HepG2 (cell line): ENCODE results near the gene SEMA4B. TPM values are rescaled to one million over a fixed set of nuclear protein-coding genes. Genes with fewer than 3 reads are reported as not detected.

Experiments used
- CHCHD3 ChIP-seq: sonication (generic); formaldehyde crosslinking; IDR thresholded peaks from 2 replicates; pipeline ENCODE4 v1.8.0; 2022; ENCODE audit warnings: mild to moderate bottlenecking, missing genetic modification reagents, moderate library complexity
- DMTF1 ChIP-seq: sonication (generic); formaldehyde crosslinking; IDR thresholded peaks from 2 replicates; pipeline ENCODE4 v1.4.0; 2020; ENCODE audit warnings: mild to moderate bottlenecking, missing genetic modification reagents
- EEA1 ChIP-seq: sonication (generic); formaldehyde crosslinking; IDR thresholded peaks from 2 replicates; pipeline ENCODE4 v1.5.1; 2020; ENCODE audit warnings: mild to moderate bottlenecking, missing genetic modification reagents, borderline replicate concordance
- HBP1 ChIP-seq: IDR thresholded peaks from 2 replicates; pipeline ENCODE4 v1.6.1; 2016; ENCODE audit warnings: low read depth, control low read depth
- HMGXB3 ChIP-seq: sonication (generic); formaldehyde crosslinking; IDR thresholded peaks from 2 replicates; pipeline ENCODE4 v1.4.0; 2020; ENCODE audit warnings: missing genetic modification reagents, borderline replicate concordance
- KLF13 ChIP-seq: sonication (generic); formaldehyde crosslinking; IDR thresholded peaks from 2 replicates; pipeline ENCODE4 v1.4.0; 2020; ENCODE audit warnings: mild to moderate bottlenecking, missing genetic modification reagents
- PRMT3 ChIP-seq: sonication (generic); formaldehyde crosslinking; IDR thresholded peaks from 2 replicates; pipeline ENCODE4 v1.8.1; 2022; ENCODE audit warnings: low read depth, mild to moderate bottlenecking, moderate library complexity, missing genetic modification reagents, borderline replicate concordance
- RFX5 ChIP-seq: IDR thresholded peaks from 2 replicates; pipeline ENCODE4 v1.6.1; 2011; ENCODE audit warnings: low read depth, low read length, improper control_type of control experiment
- RXRA ChIP-seq: sonication (generic); formaldehyde crosslinking; IDR thresholded peaks from 2 replicates; pipeline ENCODE4 v1.5.1; 2020; ENCODE audit warnings: missing genetic modification reagents
- SKIL ChIP-seq: sonication (generic); formaldehyde crosslinking; IDR thresholded peaks from 2 replicates; pipeline ENCODE4 v1.8.0; 2022; ENCODE audit warnings: missing genetic modification reagents, mild to moderate bottlenecking, moderate library complexity, borderline replicate concordance
- SP2 ChIP-seq: sonication (generic); formaldehyde crosslinking; IDR thresholded peaks from 2 replicates; pipeline ENCODE4 v1.5.1; 2020; ENCODE audit warnings: mild to moderate bottlenecking, missing genetic modification reagents
- ZEB1 ChIP-seq: IDR thresholded peaks from 2 replicates; pipeline ENCODE4 v1.6.1; 2012; ENCODE audit warnings: mild to moderate bottlenecking, low read depth, inconsistent platforms; ENCODE audit not compliant: insufficient replicate concordance
- ZFAT ChIP-seq: sonication (generic); formaldehyde crosslinking; conservative IDR thresholded peaks from 2 replicates; pipeline ENCODE4 v1.8.1; 2023; ENCODE audit warnings: missing genetic modification reagents, inconsistent platforms
- ZIK1 ChIP-seq: sonication (generic); formaldehyde crosslinking; IDR thresholded peaks from 2 replicates; pipeline ENCODE4 v1.5.0; 2020; ENCODE audit warnings: mild to moderate bottlenecking, low read depth, missing genetic modification reagents, borderline replicate concordance
- ZNF292 ChIP-seq: sonication (generic); formaldehyde crosslinking; IDR thresholded peaks from 2 replicates; pipeline ENCODE4 v1.8.1; 2022; ENCODE audit warnings: mild to moderate bottlenecking, low read depth, missing genetic modification reagents, borderline replicate concordance
- ZNF678 ChIP-seq: sonication (generic); formaldehyde crosslinking; IDR thresholded peaks from 2 replicates; pipeline ENCODE4 v1.4.0; 2020; ENCODE audit warnings: mild to moderate bottlenecking, missing genetic modification reagents
- ZNF747 ChIP-seq: sonication (generic); formaldehyde crosslinking; IDR thresholded peaks from 2 replicates; pipeline ENCODE4 v1.8.1; 2023; ENCODE audit warnings: missing genetic modification reagents, mild to moderate bottlenecking, borderline replicate concordance
- ZNF790 ChIP-seq: sonication (generic); formaldehyde crosslinking; IDR thresholded peaks from 2 replicates; pipeline ENCODE4 v1.8.0; 2022; ENCODE audit warnings: missing genetic modification reagents, mild to moderate bottlenecking, borderline replicate concordance
- polyA plus RNA-seq, 8 experiments: library from polyadenylated mRNA; depleted of rRNA in 3 of 8; stranded (reverse) in 7 of 8; unstranded in 1 of 8; fragments of >200 nt; fragmentation: Illumina TruSeq in 4 of 8; extraction: Trizol in 4 of 8; gene quantifications; 2 replicates each; pipeline versions ENCODE4 v1.2.1 to v1.2.3, GENCODE V29; 2011 to 2016; ENCODE audit warnings: low read depth in 4 of 8, missing spikeins in 1 of 8, mixed read lengths in 1 of 8; ENCODE audit not compliant: insufficient read depth in 1 of 8
- total RNA-seq, 5 experiments: library from RNA; depleted of rRNA; stranded (reverse); fragments of >200 nt; fragmentation: Illumina TruSeq; extraction: Trizol; gene quantifications; 2 replicates each; pipeline ENCODE4 v1.2.3, GENCODE V29; 2016; ENCODE audit warnings: low read depth in 1 of 5

Gene SEMA4B
- total and polyA plus RNA-seq, 2 of the 13 experiments (the other 11 are each of a cell fraction or from before 2014, with no cell fraction given): 2.1 to 17.0 TPM

- TF ChIP-seq SKIL (CRISPR knock-in tag) (peak; percentile 48; the same call in 1 of the 2 replicates), CHCHD3 (CRISPR knock-in tag) (no peak), ZNF292 (CRISPR knock-in tag) (no peak), ZNF790 (CRISPR knock-in tag) (0 out of 2 replicates have a peak, but pooled peaks have one; percentile 51), SP2 (CRISPR knock-in tag) (no peak), EEA1 (CRISPR knock-in tag) (no peak; the same call in 1 of the 2 replicates), HMGXB3 (no peak), RXRA (CRISPR knock-in tag) (peak; percentile 88; the same call in 1 of the 2 replicates), KLF13 (no peak), HBP1 (CRISPR knock-in tag) (no peak), ZFAT (CRISPR knock-in tag) (no peak), ZNF747 (CRISPR knock-in tag) (no peak), ZNF678 (CRISPR knock-in tag) (no peak), RFX5 (no peak), ZIK1 (CRISPR knock-in tag) (no peak), PRMT3 (CRISPR knock-in tag) (no peak), DMTF1 (CRISPR knock-in tag) (no peak), ZEB1 (no peak)
Measured at GRCh38 chr15:90184786-90185704, 16.1 kb upstream of the SEMA4B start (continued).
